K562 (cell line): ENCODE measurements around the gene MC1R.

ENCODE experiments used
- ADNP ChIP-seq: fragments of 200-800 bp; sonication (Bioruptor generic); IDR thresholded peaks from 2 replicates; pipeline ENCODE4 v1.6.1; 2016; ENCODE audit warnings: missing genetic modification characterization, missing compliant biosample characterization
- CBX1 ChIP-seq: sonication (generic); IDR thresholded peaks from 2 replicates; pipeline ENCODE4 v1.6.1; 2016; ENCODE audit warnings: antibody characterized with exemption, low read depth, mild to moderate bottlenecking
- CTCF ChIP-seq, 3 experiments: IDR thresholded peaks in 2 of 3; conservative IDR thresholded peaks in 1 of 3; 2 replicates each; pipeline ENCODE4 v1.5.1; 2011 to 2012; ENCODE audit warnings: low read length in 3 of 3, mild to moderate bottlenecking in 3 of 3, control low read depth in 2 of 3, improper control_type of control experiment in 1 of 3, inconsistent platforms in 1 of 3, low read depth in 1 of 3, mixed read lengths in 1 of 3, moderate library complexity in 1 of 3; ENCODE audit not compliant: insufficient read depth in 2 of 3
- GATA2 ChIP-seq: sonication (generic); formaldehyde crosslinking; IDR thresholded peaks from 2 replicates; pipeline ENCODE4 v1.4.0; 2020; ENCODE audit warnings: mild to moderate bottlenecking, missing genetic modification reagents
- MITF ChIP-seq: IDR thresholded peaks from 2 replicates; pipeline ENCODE4 v1.6.1; 2014; ENCODE audit warnings: antibody characterized with exemption
- NFYB ChIP-seq: IDR thresholded peaks from 2 replicates; pipeline ENCODE4 v1.6.1; 2011; ENCODE audit warnings: mild to moderate bottlenecking, moderate library complexity; ENCODE audit not compliant: insufficient read length; ENCODE audit errors: extremely low read depth
- POLR2A ChIP-seq: fragments of 450-650 bp; conservative IDR thresholded peaks from 2 replicates; pipeline ENCODE4 v1.6.1; 2016
- POLR2AphosphoS5 ChIP-seq: IDR thresholded peaks from 2 replicates; pipeline ENCODE4 v1.6.1; 2011; ENCODE audit warnings: mild to moderate bottlenecking, low read depth, low read length, moderate library complexity; ENCODE audit not compliant: control insufficient read depth, insufficient read depth
- SIRT6 ChIP-seq: IDR thresholded peaks from one replicate; pipeline ENCODE4 v1.6.1; 2012; ENCODE audit warnings: low read depth, mild to moderate bottlenecking, control low read depth, inconsistent platforms, low read length, moderate library complexity
- SMARCA4 ChIP-seq: fragments of 450-650 bp; IDR thresholded peaks from 2 replicates; pipeline ENCODE4 v1.6.1; 2016
- SMC3 ChIP-seq: conservative IDR thresholded peaks from 2 replicates; pipeline ENCODE4 v1.6.1; 2011; ENCODE audit warnings: low read depth, low read length, improper control_type of control experiment; ENCODE audit not compliant: insufficient read depth
- ZNF121 ChIP-seq: sonication (generic); formaldehyde crosslinking; conservative IDR thresholded peaks from 2 replicates; pipeline ENCODE4 v1.8.0; 2022; ENCODE audit warnings: missing genetic modification reagents
- TF ChIP-seq, protein P1 (sequence below): fragments of 250-450 bp; sonication (Bioruptor Pico); IDR thresholded peaks from 2 replicates; pipeline ENCODE4 v1.5.0; 2020; ENCODE audit warnings: mild to moderate bottlenecking, borderline replicate concordance

DNA sequence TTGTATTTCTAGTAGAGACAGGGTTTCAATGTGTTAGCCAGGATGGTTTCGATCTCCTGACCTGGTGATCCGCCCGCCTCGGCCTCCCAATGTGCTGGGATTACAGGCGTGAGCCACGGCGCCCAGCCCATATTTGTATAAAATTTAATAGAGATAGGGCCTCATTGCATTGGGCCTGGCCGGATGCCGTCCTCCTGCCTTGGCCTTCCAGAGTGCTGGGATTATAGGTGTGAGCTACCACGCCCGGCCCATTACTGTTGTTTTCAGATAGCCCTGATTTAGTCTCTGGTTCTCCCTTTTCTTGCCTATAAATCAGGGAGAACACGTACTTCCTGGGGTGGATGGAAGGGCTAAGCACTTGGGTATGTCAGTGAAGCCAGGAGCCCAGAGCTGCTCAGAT, 33.4 kb downstream of the MC1R start:
- no peak for TF ChIP-seq POLR2A
- TF ChIP-seq NFYB: no peak
- no peak for TF ChIP-seq GATA2 (CRISPR knock-in tag)
- TF ChIP-seq MITF: no peak
- no peak for TF ChIP-seq CTCF (IDR thresholded peaks at IDR 0.05 in 2 of 3, conservative IDR thresholded peaks at IDR 0.05 in 1 of 3; ENCODE audit: insufficient read depth in 2 of 3, low read depth in 1 of 3, low read length in 3 of 3)
- TF ChIP-seq SMARCA4: no peak
- no peak for TF ChIP-seq ADNP
- TF ChIP-seq ZNF121 (CRISPR knock-in tag): no peak
- no peak for TF ChIP-seq CBX1
- TF ChIP-seq SIRT6: no peak
- no peak for TF ChIP-seq POLR2AphosphoS5
- TF ChIP-seq, protein P1, sequence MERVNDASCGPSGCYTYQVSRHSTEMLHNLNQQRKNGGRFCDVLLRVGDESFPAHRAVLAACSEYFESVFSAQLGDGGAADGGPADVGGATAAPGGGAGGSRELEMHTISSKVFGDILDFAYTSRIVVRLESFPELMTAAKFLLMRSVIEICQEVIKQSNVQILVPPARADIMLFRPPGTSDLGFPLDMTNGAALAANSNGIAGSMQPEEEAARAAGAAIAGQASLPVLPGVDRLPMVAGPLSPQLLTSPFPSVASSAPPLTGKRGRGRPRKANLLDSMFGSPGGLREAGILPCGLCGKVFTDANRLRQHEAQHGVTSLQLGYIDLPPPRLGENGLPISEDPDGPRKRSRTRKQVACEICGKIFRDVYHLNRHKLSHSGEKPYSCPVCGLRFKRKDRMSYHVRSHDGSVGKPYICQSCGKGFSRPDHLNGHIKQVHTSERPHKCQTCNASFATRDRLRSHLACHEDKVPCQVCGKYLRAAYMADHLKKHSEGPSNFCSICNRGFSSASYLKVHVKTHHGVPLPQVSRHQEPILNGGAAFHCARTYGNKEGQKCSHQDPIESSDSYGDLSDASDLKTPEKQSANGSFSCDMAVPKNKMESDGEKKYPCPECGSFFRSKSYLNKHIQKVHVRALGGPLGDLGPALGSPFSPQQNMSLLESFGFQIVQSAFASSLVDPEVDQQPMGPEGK (CRISPR knock-in tag): no peak
- no peak for TF ChIP-seq SMC3
